Measurements from ENCODE around the gene ATP5F1D. TPM values are rescaled to one million over a fixed set of nuclear protein-coding genes. Genes with fewer than 3 reads are reported as not detected.
A peak's percentile ranks its signal among the peaks of the same experiment; 100 is the strongest.

ATP5F1D gene
- total and polyA plus RNA-seq, 2 of the 13 experiments (the other 11 are each of a cell fraction or from before 2014, with no cell fraction given) = 39.4 to 78.7 TPM

GRCh38 chr19:1251330-1252220 is 10.0 kb downstream of the ATP5F1D start (continued):
- TF ChIP-seq PRPF4 (IDR thresholded peaks at IDR 0.05; ENCODE audit: low read depth, low read length, poor library complexity, severe bottlenecking) = no peak
- no peak for TF ChIP-seq ZNF766 (CRISPR knock-in tag; IDR thresholded peaks at IDR 0.05; ENCODE audit: borderline replicate concordance)
- 0 out of 2 replicates have a peak, but pooled peaks have one; percentile 21 for TF ChIP-seq ZNF160 (CRISPR knock-in tag; IDR thresholded peaks at IDR 0.05)
- no peak for TF ChIP-seq PRMT3 (CRISPR knock-in tag; IDR thresholded peaks at IDR 0.05; ENCODE audit: borderline replicate concordance, low read depth)
- no peak for TF ChIP-seq ZMYM4 (CRISPR knock-in tag; IDR thresholded peaks at IDR 0.05)
- no peak for TF ChIP-seq SIX4 (CRISPR knock-in tag; IDR thresholded peaks at IDR 0.05)
- peak; percentile 73; the same call in 1 of the 2 replicates for TF ChIP-seq AKAP8 (CRISPR knock-in tag; IDR thresholded peaks at IDR 0.05)
- TF ChIP-seq CHD4 (IDR thresholded peaks at IDR 0.05; ENCODE audit: borderline replicate concordance, low read length) = no peak
- TF ChIP-seq NRL (CRISPR knock-in tag; IDR thresholded peaks at IDR 0.05; ENCODE audit: borderline replicate concordance) = peak; percentile 2; the same call in 1 of the 2 replicates
- TF ChIP-seq MXD1 (CRISPR knock-in tag; IDR thresholded peaks at IDR 0.05) = no peak; the same call in 1 of the 2 replicates
- no peak for TF ChIP-seq ZNF326 (CRISPR knock-in tag; IDR thresholded peaks at IDR 0.05; ENCODE audit: borderline replicate concordance)
- 0 out of 2 replicates have a peak, but pooled peaks have one; percentile 43 for TF ChIP-seq ZNF430 (CRISPR knock-in tag; IDR thresholded peaks at IDR 0.05)
- TF ChIP-seq ZBTB8A (CRISPR knock-in tag; IDR thresholded peaks at IDR 0.05; ENCODE audit: borderline replicate concordance, low read depth) = no peak
- TF ChIP-seq STAT5B (CRISPR knock-in tag; IDR thresholded peaks at IDR 0.05) = no peak
- no peak for TF ChIP-seq HINFP (CRISPR knock-in tag; IDR thresholded peaks at IDR 0.05; ENCODE audit: low read depth)
- TF ChIP-seq ZNF138 (CRISPR knock-in tag; IDR thresholded peaks at IDR 0.05; ENCODE audit: low read depth) = no peak
- no peak; the same call in 1 of the 2 replicates for TF ChIP-seq ZHX1 (CRISPR knock-in tag; IDR thresholded peaks at IDR 0.05; ENCODE audit: low read depth)
- no peak for TF ChIP-seq ZNF180 (CRISPR knock-in tag; IDR thresholded peaks at IDR 0.05; ENCODE audit: borderline replicate concordance, low read depth)

Data from HepG2 (cell line).